Activated B cell treated with CpG ODN at 0.5 μM for 24 hours (primary cell): ENCODE data around the gene EIF2S2. TPM values are rescaled to one million over a fixed set of nuclear protein-coding genes. Genes with fewer than 3 reads are reported as not detected.

Experiments used
- ATAC-seq: fragments of 200-7000 bp; cut with Tn5 transposase; one replicate; pipeline ENCODE4 v1.10.0; 2021; ENCODE audit warnings: low read depth, mild to moderate bottlenecking, moderate library complexity
- CTCF ChIA-PET: fragments of 350-600 bp; sonication (Branson Sonifier 250); formaldehyde crosslinking; loops from one replicate; lab custom pipeline; 2021; ENCODE audit warnings: antibody characterized with exemption; lab: Charles Lee
- POLR2A ChIA-PET: fragments of 350-600 bp; sonication (Branson Sonifier 250); formaldehyde crosslinking; loops from one replicate; lab custom pipeline; 2021; ENCODE audit warnings: antibody characterized with exemption; lab: Charles Lee
- DNase-seq: peaks from one replicate; pipeline ENCODE4 v3.0.0; 2022
- H3K27ac Mint-ChIP-seq: one replicate; pipeline ENCODE4 v1.8.0; 2020; ENCODE audit warnings: mixed read lengths
- H3K27me3 Mint-ChIP-seq: one replicate; pipeline ENCODE4 v1.8.0; 2021; ENCODE audit warnings: mixed read lengths
- H3K36me3 Mint-ChIP-seq: one replicate; pipeline ENCODE4 v1.8.0; 2021; ENCODE audit warnings: low read depth, mixed read lengths
- H3K4me1 Mint-ChIP-seq: one replicate; pipeline ENCODE4 v1.8.0; 2021; ENCODE audit warnings: mixed read lengths
- H3K4me3 Mint-ChIP-seq: one replicate; pipeline ENCODE4 v1.8.0; 2020; ENCODE audit warnings: mild to moderate bottlenecking, mixed read lengths
- H3K9me3 Mint-ChIP-seq: one replicate; pipeline ENCODE4 v1.8.0; 2020; ENCODE audit warnings: mixed read lengths
- CTCF ChIP-seq: fragments of 200-600 bp; IDR thresholded peaks from one replicate; pipeline ENCODE4 v1.8.0; 2022; ENCODE audit warnings: antibody characterized with exemption, mild to moderate bottlenecking
- intact Hi-C: fragments of 100-400 bp; cut with micrococcal nuclease; formaldehyde crosslinking; loops from one replicate; pipeline ENCODE4 v1.15.1; 2024
- total RNA-seq: library from RNA; stranded (reverse); gene quantifications from 2 replicates; pipeline ENCODE4 v1.2.3, GENCODE V29; 2022

Gene EIF2S2
- total RNA-seq, 1 donor from 2014 or later: 58.3 TPM

- Mint-ChIP-seq H3K36me3 (peaks cover 92% of the 10 kb centered on the region), H3K4me3 (no peak overlapping the region), H3K27ac (no peak overlapping the region), H3K4me1 (peaks cover 10% of the 10 kb centered on the region), H3K9me3 (no peaks in the 10 kb centered on the region), H3K27me3 (no peaks in the 10 kb centered on the region)
- no peak for TF ChIP-seq CTCF
- intact Hi-C loops: no loop called here
- CTCF ChIA-PET: interaction anchor here (2.5 kb wide), 1 partner anchor 13 kb away, joined by 13 read pairs; no protein-coding TSS in a partner anchor
- DNase-seq: no peak
- ATAC-seq: no peak
- POLR2A ChIA-PET: interaction anchor here (0.5 to 0.7 kb wide), 3 partner anchors 10 to 219 kb away, joined by 3 to 6 read pairs (median 6); no protein-coding TSS in a partner anchor
Observed at GRCh38 chr20:34082232-34082887, 29.7 kb downstream of the EIF2S2 start.

GRCh38 chr20:34079818-34080217, 32.2 kb downstream of the EIF2S2 start:
- peaks cover 10% of the 10 kb centered on the region for H3K4me1 Mint-ChIP-seq
- DNase-seq: no peak
- no peaks in the 10 kb centered on the region for H3K9me3 Mint-ChIP-seq
- H3K36me3 Mint-ChIP-seq: peaks cover 86% of the 10 kb centered on the region
- CTCF ChIA-PET: no interaction called here
- intact Hi-C loops: no loop called here
- H3K27ac Mint-ChIP-seq: no peak overlapping the region
- no peak for ATAC-seq
- POLR2A ChIA-PET: no interaction called here
- no peak overlapping the region for H3K4me3 Mint-ChIP-seq
- H3K27me3 Mint-ChIP-seq: no peaks in the 10 kb centered on the region
- no peak for TF ChIP-seq CTCF

GRCh38 chr20:34078540-34078939, 33.5 kb downstream of the EIF2S2 start:
- peaks cover 2% of the 10 kb centered on the region for H3K4me1 Mint-ChIP-seq
- DNase-seq: no peak
- peak overlapping the region; percentile 2 for H3K27ac Mint-ChIP-seq
- no peaks in the 10 kb centered on the region for H3K27me3 Mint-ChIP-seq
- POLR2A ChIA-PET: no interaction called here
- intact Hi-C loops: no loop called here
- no peak overlapping the region for H3K4me3 Mint-ChIP-seq
- CTCF ChIA-PET: interaction anchor here (2.2 kb wide), 1 partner anchor 9 kb away, joined by 6 read pairs; no protein-coding TSS in a partner anchor
- no peak for TF ChIP-seq CTCF
- no peaks in the 10 kb centered on the region for H3K9me3 Mint-ChIP-seq
- H3K36me3 Mint-ChIP-seq: peaks cover 79% of the 10 kb centered on the region
- ATAC-seq: no peak

- no peak overlapping the region for H3K4me3 Mint-ChIP-seq
- POLR2A ChIA-PET: no interaction called here
- no peaks in the 10 kb centered on the region for H3K9me3 Mint-ChIP-seq
- CTCF ChIA-PET: interaction anchor here (1.3 to 1.4 kb wide), 2 partner anchors 9 to 161 kb away, joined by 3 to 4 read pairs; no protein-coding TSS in a partner anchor
- ATAC-seq (no peak), DNase-seq (no peak)
- peaks cover 83% of the 10 kb centered on the region for H3K36me3 Mint-ChIP-seq
- intact Hi-C loops: no loop called here
- no peak overlapping the region for H3K27ac Mint-ChIP-seq
- no peaks in the 10 kb centered on the region for H3K4me1 Mint-ChIP-seq
- no peaks in the 10 kb centered on the region for H3K27me3 Mint-ChIP-seq
- TF ChIP-seq CTCF: no peak
Observed at GRCh38 chr20:34076952-34077351, 35.1 kb downstream of the EIF2S2 start.

- ChIA-PET POLR2A (no interaction called here), CTCF (no interaction called here)
- H3K4me1 Mint-ChIP-seq: no peaks in the 10 kb centered on the region
- no peaks in the 10 kb centered on the region for H3K9me3 Mint-ChIP-seq
- DNase-seq (no peak), ATAC-seq (no peak)
- H3K27ac Mint-ChIP-seq: no peak overlapping the region
- no peak overlapping the region for H3K4me3 Mint-ChIP-seq
- no peaks in the 10 kb centered on the region for H3K27me3 Mint-ChIP-seq
- intact Hi-C loops: no loop called here
- TF ChIP-seq CTCF: no peak
- peaks cover 78% of the 10 kb centered on the region for H3K36me3 Mint-ChIP-seq
Observed at GRCh38 chr20:34075647-34076046, 36.4 kb downstream of the EIF2S2 start.
